Gastrocnemius medialis (tissue), 4 donors: ENCODE data around the gene ZNF697. TPM values are rescaled to one million over a fixed set of nuclear protein-coding genes. Genes with fewer than 3 reads are reported as not detected.

Experiments
- ATAC-seq, 2 donors: fragments of 150-250 bp; one replicate each; pipeline ENCODE4 v1.9.1; 2016
- DNase-seq, 2 donors: peaks; one replicate each; pipeline ENCODE4 v3.0.0-alpha.2; 2019
- H3K27ac ChIP-seq, 4 donors: fragments of 200-600 bp; sonication (generic); 1 replicate in 1 of 4; 2 replicates in 3 of 4; pipeline ENCODE4 v1.5.1; 2016 to 2018; ENCODE audit warnings: mild to moderate bottlenecking in 2 of 4, moderate library complexity in 1 of 4
- H3K27me3 ChIP-seq, 3 donors: fragments of 200-600 bp; sonication (generic) in 2 of 3; 1 replicate in 1 of 3; 2 replicates in 2 of 3; pipeline versions ENCODE4 v1.5.1 to v1.6.0; 2016 to 2019; ENCODE audit warnings: mild to moderate bottlenecking in 1 of 3, moderate library complexity in 1 of 3
- H3K36me3 ChIP-seq, 2 donors: fragments of 200-600 bp; sonication (generic) in 1 of 2; one replicate each; pipeline ENCODE4 v1.5.1; 2017 to 2018
- H3K4me1 ChIP-seq, 2 donors: fragments of 200-600 bp; sonication (generic) in 1 of 2; one replicate each; pipeline ENCODE4 v1.5.1; 2016 to 2017; ENCODE audit warnings: mild to moderate bottlenecking in 2 of 2
- H3K4me3 ChIP-seq, 4 donors: fragments of 200-600 bp; sonication (generic) in 3 of 4; 1 replicate in 1 of 4; 2 replicates in 3 of 4; pipeline ENCODE4 v1.5.1; 2016 to 2019; ENCODE audit warnings: mild to moderate bottlenecking in 2 of 4
- H3K9me3 ChIP-seq, 3 donors: fragments of 200-600 bp; sonication (generic) in 2 of 3; 1 replicate in 1 of 3; 2 replicates in 2 of 3; pipeline ENCODE4 v1.5.1; 2016 to 2019
- CTCF ChIP-seq, 5 experiments: fragments of 450-650 bp in 3 of 5; fragments of 200-600 bp in 2 of 5; sonication (generic) in 2 of 5; IDR thresholded peaks in 4 of 5; conservative IDR thresholded peaks in 1 of 5; 1 replicate in 4 of 5; 2 replicates in 1 of 5; pipeline ENCODE4 v1.5.1; 2016 to 2019; ENCODE audit warnings: antibody characterized with exemption in 5 of 5, mild to moderate bottlenecking in 3 of 5, moderate library complexity in 3 of 5
- POLR2A ChIP-seq, 2 donors: fragments of 450-650 bp; IDR thresholded peaks; one replicate each; pipeline ENCODE4 v1.6.1; 2017; ENCODE audit warnings: antibody characterized with exemption in 2 of 2, mild to moderate bottlenecking in 2 of 2, moderate library complexity in 2 of 2
- in situ Hi-C, 4 donors: fragments of 200-750 bp; cut with MboI; loops; one replicate each; pipeline versions ENCODE4 v1.15.0 to v1.8.0; 2017; ENCODE audit warnings: low sequenced_read_pairs in 4 of 4
- intact Hi-C: fragments of 100-400 bp; cut with DNase I; formaldehyde crosslinking; loops from one replicate; pipeline ENCODE4 v1.15.1; 2023; ENCODE audit warnings: low total_unique reads
- total RNA-seq, 4 donors: library from RNA; depleted of rRNA; stranded (reverse); fragments of >200 nt; gene quantifications; one replicate each; pipeline versions ENCODE4 v1.1.0 to v1.2.3, GENCODE V29; 2016

ZNF697 gene
- total RNA-seq, 4 donors from 2014 or later, result 1.4 to 3.1 (median 2.9) TPM

GRCh38 chr1:119675349-119676345 lies 27.6 kb upstream of the ZNF697 start:
- Histone ChIP-seq H3K9me3 (no peaks in the 10 kb centered on the region), H3K4me3 (peak overlapping the region; percentile 32 to 46 (median 42)), H3K27ac (peak overlapping the region in 1 of 4 donors; percentile 34), H3K27me3 (no peaks in the 10 kb centered on the region), H3K36me3 (no peaks in the 10 kb centered on the region), H3K4me1 (no peaks in the 10 kb centered on the region)
- intact Hi-C loops (loop anchor here (1.0 to 10.0 kb wide), 3 partner anchors 27 to 531 kb away; partner anchors contain the start of genes WARS2 and ZNF697), in situ Hi-C loops (loop anchor here in 1 of 4 donors (10.0 kb wide), 1 partner anchor 61 kb away; no protein-coding TSS in a partner anchor)
- ATAC-seq (peak; percentile 83 to 90), DNase-seq (peak; percentile 57 to 71)
- TF ChIP-seq CTCF (IDR thresholded peaks at IDR 0.05 in 4 of 5, conservative IDR thresholded peaks at IDR 0.05 in 1 of 5) (peak; percentile 75 to 90 (median 87)), POLR2A (IDR thresholded peaks at IDR 0.05) (no peak)

- ATAC-seq, result no peak
- intact Hi-C loops, result loop anchor here (1.0 to 10.0 kb wide), 3 partner anchors 26 to 530 kb away; partner anchors contain the start of genes WARS2 and ZNF697
These were observed 26.8 kb upstream of the ZNF697 start for GRCh38 chr1:119674835-119675289.

GRCh38 chr1:119674111-119674526 lies 26.1 kb upstream of the ZNF697 start:
- in situ Hi-C loops (loop anchor here in 2 of 4 donors (5.0 to 10.0 kb wide), 2 partner anchors 59 to 62 kb away; no protein-coding TSS in a partner anchor), intact Hi-C loops (loop anchor here (2.0 to 10.0 kb wide), 2 partner anchors 25 to 529 kb away; partner anchors contain the start of genes WARS2 and ZNF697)
- Histone ChIP-seq H3K27me3 (no peaks in the 10 kb centered on the region), H3K27ac (no peak overlapping the region), H3K36me3 (no peaks in the 10 kb centered on the region), H3K4me3 (no peak overlapping the region), H3K4me1 (no peaks in the 10 kb centered on the region), H3K9me3 (no peaks in the 10 kb centered on the region)
- ATAC-seq (no peak), DNase-seq (no peak)
- TF ChIP-seq POLR2A (IDR thresholded peaks at IDR 0.05) (no peak), CTCF (IDR thresholded peaks at IDR 0.05 in 4 of 5, conservative IDR thresholded peaks at IDR 0.05 in 1 of 5) (no peak)

More at GRCh38 chr1:119674835-119675289, 26.8 kb upstream of the ZNF697 start:
- Histone ChIP-seq H3K27ac (peak overlapping the region in 1 of 4 donors; percentile 34), H3K36me3 (no peaks in the 10 kb centered on the region), H3K4me3 (peak overlapping the region in 2 of 4 donors; percentile 32 to 46), H3K9me3 (no peaks in the 10 kb centered on the region), H3K4me1 (no peaks in the 10 kb centered on the region), H3K27me3 (no peaks in the 10 kb centered on the region)
- TF ChIP-seq POLR2A (IDR thresholded peaks at IDR 0.05) (no peak), CTCF (IDR thresholded peaks at IDR 0.05 in 4 of 5, conservative IDR thresholded peaks at IDR 0.05 in 1 of 5) (peak in 1 of 5 experiments; percentile 51)
- DNase-seq, result no peak
- in situ Hi-C loops, result loop anchor here in 2 of 4 donors (5.0 to 10.0 kb wide), 2 partner anchors 60 to 63 kb away; no protein-coding TSS in a partner anchor

GRCh38 chr1:119673171-119673940 lies 25.3 kb upstream of the ZNF697 start:
- no peak for ATAC-seq
- no peak for DNase-seq
- Histone ChIP-seq H3K4me1 (no peaks in the 10 kb centered on the region), H3K27me3 (no peaks in the 10 kb centered on the region), H3K9me3 (no peaks in the 10 kb centered on the region), H3K4me3 (no peak overlapping the region), H3K27ac (no peak overlapping the region), H3K36me3 (no peaks in the 10 kb centered on the region)
- TF ChIP-seq POLR2A (IDR thresholded peaks at IDR 0.05), result no peak
- no peak for TF ChIP-seq CTCF (IDR thresholded peaks at IDR 0.05 in 4 of 5, conservative IDR thresholded peaks at IDR 0.05 in 1 of 5)
- in situ Hi-C loops (loop anchor here in 2 of 4 donors (5.0 to 10.0 kb wide), 2 partner anchors 59 to 61 kb away; no protein-coding TSS in a partner anchor), intact Hi-C loops (loop anchor here (10.0 kb wide), 1 partner anchor 529 kb away; the partner anchor contains the start of gene WARS2)
